ENCODE data around the gene SLC7A1. TPM values are rescaled to one million over a fixed set of nuclear protein-coding genes. Genes with fewer than 3 reads are reported as not detected.

SLC7A1 gene
- polyA plus RNA-seq, 3 donors = 0.89 to 2.2 (median 0.92) TPM

DNA sequence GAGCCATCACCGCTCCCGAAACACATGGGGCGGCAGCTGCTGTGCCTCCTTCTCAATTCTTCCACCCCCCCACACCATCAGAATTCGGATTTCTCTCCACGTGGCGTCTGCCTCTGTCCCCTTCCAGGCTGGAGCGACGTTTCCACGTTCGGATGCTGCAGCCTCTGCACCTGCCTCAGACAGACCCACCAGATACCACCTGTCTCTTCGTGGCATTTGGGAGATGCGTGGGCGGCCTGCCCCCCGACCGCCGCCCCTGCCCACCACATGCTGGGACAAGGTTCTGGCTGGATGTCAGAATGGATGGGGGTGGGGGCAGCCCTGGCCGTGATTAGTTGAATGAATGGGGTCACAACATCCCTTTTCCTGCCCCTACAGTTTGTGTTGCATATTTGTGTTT is 90.0 kb downstream of the SLC7A1 start:
- H4K20me1 ChIP-seq (ENCODE audit: insufficient read depth, low read length) = no peaks in the 10 kb centered on the region
- H3K27ac ChIP-seq (ENCODE audit: low read depth in 1 of 2, low read length in 2 of 2) = no peak overlapping the region
- no peak for TF ChIP-seq CTCF (IDR thresholded peaks at IDR 0.05)
- peaks cover 4 to 21% (median 11%) of the 10 kb centered on the region in 3 donors for H3K27me3 Mint-ChIP-seq (ENCODE audit: low read depth in 3 of 3)
- no peak overlapping the region for H3K4me3 ChIP-seq (replicated peaks in 1 of 3; ENCODE audit: low read depth in 2 of 3, low read length in 3 of 3)
- peaks cover 0 to 6% of the 10 kb centered on the region in 2 donors for H3K36me3 ChIP-seq (replicated peaks in 1 of 2; ENCODE audit: control insufficient read depth in 1 of 2, insufficient read depth in 2 of 2, low read length in 2 of 2)
- no peaks in the 10 kb centered on the region for H3K9me3 Mint-ChIP-seq
- H3K9ac ChIP-seq (ENCODE audit: insufficient read depth, low read length, poor library complexity, severe bottlenecking) = no peak overlapping the region
- DNase-seq = no peak
- no peak overlapping the region for H2AFZ ChIP-seq (ENCODE audit: insufficient read depth, low read depth, low read length, poor library complexity, severe bottlenecking)
- intact Hi-C loops (cut with micrococcal nuclease) = loop anchor here (5.0 to 10.0 kb wide), 2 partner anchors 207 to 339 kb away; no protein-coding TSS in a partner anchor
- peaks cover 0 to 5% of the 10 kb centered on the region in 2 donors for H3K4me1 ChIP-seq (ENCODE audit: control insufficient read depth in 1 of 2, insufficient read depth in 2 of 2, low read length in 2 of 2)
- no peak overlapping the region for H3K4me2 ChIP-seq (replicated peaks; ENCODE audit: extremely low read depth, low read length, poor library complexity, severe bottlenecking)
- peaks cover 2 to 4% of the 10 kb centered on the region in 2 donors for H3K36me3 Mint-ChIP-seq
- H3K79me2 ChIP-seq (ENCODE audit: insufficient read depth, low read length) = no peaks in the 10 kb centered on the region
- no peaks in the 10 kb centered on the region for H3K27me3 ChIP-seq (ENCODE audit: control insufficient read depth in 2 of 2, insufficient read depth in 2 of 2, low read length in 2 of 2)
- H3K4me3 Mint-ChIP-seq = no peak overlapping the region
- peaks cover 7% of the 10 kb centered on the region for H3K4me1 Mint-ChIP-seq
- H3K27ac Mint-ChIP-seq = peak overlapping the region in 1 of 7 donors; percentile 70
- no peaks in the 10 kb centered on the region for H3K9me3 ChIP-seq (replicated peaks in 1 of 2; ENCODE audit: control insufficient read depth in 1 of 2, insufficient read depth in 1 of 2, low read length in 2 of 2)
- 85% methylated on average over 8 of the region's 17 CpGs for WGBS (ENCODE audit: insufficient coverage)

DNA sequence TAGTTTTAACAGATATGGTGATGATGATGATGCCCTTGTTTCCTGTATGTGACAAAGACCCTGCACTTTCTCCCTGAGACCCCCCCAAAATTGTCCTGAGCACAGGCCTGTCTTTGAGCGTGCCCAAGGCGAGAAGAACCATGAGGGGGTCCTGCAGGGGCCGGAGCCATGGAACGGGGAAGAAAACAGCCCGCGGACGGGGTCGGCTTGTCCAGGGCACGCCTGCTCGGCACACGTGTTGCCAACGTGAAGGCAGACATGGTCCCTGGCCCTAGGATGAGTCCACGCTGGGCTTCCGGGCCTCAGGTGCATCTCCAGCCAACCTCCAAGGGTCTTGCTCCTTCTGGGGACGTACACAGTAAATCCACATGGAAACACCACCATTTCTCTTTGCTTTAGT is 90.8 kb downstream of the SLC7A1 start:
- Mint-ChIP-seq H3K4me1 (peaks cover 7% of the 10 kb centered on the region), H3K27ac (no peak overlapping the region), H3K4me3 (no peak overlapping the region), H3K9me3 (no peaks in the 10 kb centered on the region), H3K27me3 (ENCODE audit: low read depth in 3 of 3) (peaks cover 4 to 21% (median 11%) of the 10 kb centered on the region in 3 donors), H3K36me3 (no peaks in the 10 kb centered on the region)
- intact Hi-C loops (cut with micrococcal nuclease) = loop anchor here (5.0 to 10.0 kb wide), 2 partner anchors 208 to 340 kb away; no protein-coding TSS in a partner anchor
- H4K20me1 ChIP-seq (ENCODE audit: insufficient read depth, low read length) = no peaks in the 10 kb centered on the region
- H3K4me2 ChIP-seq (replicated peaks; ENCODE audit: extremely low read depth, low read length, poor library complexity, severe bottlenecking) = no peak overlapping the region
- TF ChIP-seq CTCF (IDR thresholded peaks at IDR 0.05) = no peak
- peaks cover 0 to 5% of the 10 kb centered on the region in 2 donors for H3K4me1 ChIP-seq (ENCODE audit: control insufficient read depth in 1 of 2, insufficient read depth in 2 of 2, low read length in 2 of 2)
- no peak overlapping the region for H3K4me3 ChIP-seq (replicated peaks in 1 of 3; ENCODE audit: low read depth in 2 of 3, low read length in 3 of 3)
- no peaks in the 10 kb centered on the region for H3K79me2 ChIP-seq (ENCODE audit: insufficient read depth, low read length)
- H3K27ac ChIP-seq (ENCODE audit: low read depth in 1 of 2, low read length in 2 of 2) = no peak overlapping the region
- H3K9ac ChIP-seq (ENCODE audit: insufficient read depth, low read length, poor library complexity, severe bottlenecking) = no peak overlapping the region
- no peaks in the 10 kb centered on the region for H3K27me3 ChIP-seq (ENCODE audit: control insufficient read depth in 2 of 2, insufficient read depth in 2 of 2, low read length in 2 of 2)
- H3K36me3 ChIP-seq (replicated peaks in 1 of 2; ENCODE audit: control insufficient read depth in 1 of 2, insufficient read depth in 2 of 2, low read length in 2 of 2) = no peaks in the 10 kb centered on the region
- no peak overlapping the region for H2AFZ ChIP-seq (ENCODE audit: insufficient read depth, low read depth, low read length, poor library complexity, severe bottlenecking)
- 97% methylated on average over 14 of the region's 15 CpGs for WGBS (ENCODE audit: insufficient coverage)
- H3K9me3 ChIP-seq (replicated peaks in 1 of 2; ENCODE audit: control insufficient read depth in 1 of 2, insufficient read depth in 1 of 2, low read length in 2 of 2) = no peaks in the 10 kb centered on the region
- DNase-seq = no peak

All from CD14-positive monocyte (primary cell).